GM12801 (cell line): Measurements from ENCODE around the gene TMCC1.

Source experiments
- TF ChIP-seq, protein P1 (sequence below): IDR thresholded peaks from one replicate; pipeline ENCODE4 v1.5.1; 2011; ENCODE audit warnings: control low read depth; ENCODE audit not compliant: insufficient read length; ENCODE audit errors: extremely low read depth

TMCC1 gene

DNA sequence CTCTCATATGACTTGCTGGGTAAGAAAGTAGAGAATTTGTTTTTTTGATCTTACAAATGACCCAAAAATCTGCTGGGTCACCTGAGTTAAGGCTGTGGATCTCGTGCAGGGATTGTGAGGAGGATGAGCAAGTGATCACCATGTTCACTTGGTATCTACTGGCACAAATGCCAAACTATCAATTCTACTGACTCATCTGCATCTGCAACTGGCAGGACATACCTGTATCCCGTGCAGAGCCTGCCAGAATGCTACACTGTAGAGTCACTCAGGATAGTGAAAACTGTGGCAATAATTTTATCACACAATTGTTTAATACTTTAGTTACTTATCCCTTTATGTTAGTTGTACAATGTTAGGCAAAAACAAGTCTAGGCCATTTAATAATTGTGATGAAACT lies 157.4 kb downstream of the TMCC1 start:
- TF ChIP-seq, protein P1, sequence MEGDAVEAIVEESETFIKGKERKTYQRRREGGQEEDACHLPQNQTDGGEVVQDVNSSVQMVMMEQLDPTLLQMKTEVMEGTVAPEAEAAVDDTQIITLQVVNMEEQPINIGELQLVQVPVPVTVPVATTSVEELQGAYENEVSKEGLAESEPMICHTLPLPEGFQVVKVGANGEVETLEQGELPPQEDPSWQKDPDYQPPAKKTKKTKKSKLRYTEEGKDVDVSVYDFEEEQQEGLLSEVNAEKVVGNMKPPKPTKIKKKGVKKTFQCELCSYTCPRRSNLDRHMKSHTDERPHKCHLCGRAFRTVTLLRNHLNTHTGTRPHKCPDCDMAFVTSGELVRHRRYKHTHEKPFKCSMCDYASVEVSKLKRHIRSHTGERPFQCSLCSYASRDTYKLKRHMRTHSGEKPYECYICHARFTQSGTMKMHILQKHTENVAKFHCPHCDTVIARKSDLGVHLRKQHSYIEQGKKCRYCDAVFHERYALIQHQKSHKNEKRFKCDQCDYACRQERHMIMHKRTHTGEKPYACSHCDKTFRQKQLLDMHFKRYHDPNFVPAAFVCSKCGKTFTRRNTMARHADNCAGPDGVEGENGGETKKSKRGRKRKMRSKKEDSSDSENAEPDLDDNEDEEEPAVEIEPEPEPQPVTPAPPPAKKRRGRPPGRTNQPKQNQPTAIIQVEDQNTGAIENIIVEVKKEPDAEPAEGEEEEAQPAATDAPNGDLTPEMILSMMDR: no peak

DNA sequence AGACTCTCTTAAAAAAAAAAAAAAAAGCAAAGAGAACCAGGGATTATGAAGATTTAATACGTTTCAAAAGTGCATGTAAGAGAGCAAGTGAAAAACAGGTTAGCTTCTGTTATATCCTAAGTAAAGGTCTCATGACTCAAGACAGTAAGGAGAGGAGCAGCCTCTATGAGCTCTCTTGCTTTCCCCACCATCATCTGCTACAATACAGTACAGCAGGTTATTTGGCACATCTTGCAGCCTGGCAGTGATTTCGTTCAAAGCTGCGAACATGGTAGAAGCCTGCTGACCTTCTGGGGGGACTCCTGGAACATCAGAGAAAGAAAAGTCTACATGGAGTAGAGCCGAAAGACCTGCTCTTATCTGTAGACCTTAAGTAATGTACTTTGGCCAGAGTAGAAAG lies 157.9 kb downstream of the TMCC1 start:
- TF ChIP-seq, protein P1: no peak

DNA sequence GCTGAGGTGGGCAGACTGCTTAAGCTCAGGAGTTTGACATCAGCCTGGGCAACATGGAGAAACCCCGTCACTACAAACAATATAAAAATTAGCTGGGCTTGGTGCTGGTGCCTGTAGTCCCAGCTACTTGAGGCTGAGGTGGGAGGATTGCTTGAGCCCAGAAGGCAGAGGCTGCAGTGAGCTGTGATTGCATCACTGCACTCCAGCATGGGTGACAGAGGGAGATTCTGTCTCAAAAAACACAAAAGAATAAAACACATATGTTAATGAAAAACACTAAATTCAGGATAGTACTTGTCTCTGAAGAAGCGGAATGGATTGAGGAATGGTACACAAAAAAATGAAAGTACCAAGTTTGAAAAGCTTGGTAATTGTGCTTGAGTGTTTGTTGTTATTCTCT lies 159.1 kb downstream of the TMCC1 start:
- TF ChIP-seq, protein P1: no peak

DNA sequence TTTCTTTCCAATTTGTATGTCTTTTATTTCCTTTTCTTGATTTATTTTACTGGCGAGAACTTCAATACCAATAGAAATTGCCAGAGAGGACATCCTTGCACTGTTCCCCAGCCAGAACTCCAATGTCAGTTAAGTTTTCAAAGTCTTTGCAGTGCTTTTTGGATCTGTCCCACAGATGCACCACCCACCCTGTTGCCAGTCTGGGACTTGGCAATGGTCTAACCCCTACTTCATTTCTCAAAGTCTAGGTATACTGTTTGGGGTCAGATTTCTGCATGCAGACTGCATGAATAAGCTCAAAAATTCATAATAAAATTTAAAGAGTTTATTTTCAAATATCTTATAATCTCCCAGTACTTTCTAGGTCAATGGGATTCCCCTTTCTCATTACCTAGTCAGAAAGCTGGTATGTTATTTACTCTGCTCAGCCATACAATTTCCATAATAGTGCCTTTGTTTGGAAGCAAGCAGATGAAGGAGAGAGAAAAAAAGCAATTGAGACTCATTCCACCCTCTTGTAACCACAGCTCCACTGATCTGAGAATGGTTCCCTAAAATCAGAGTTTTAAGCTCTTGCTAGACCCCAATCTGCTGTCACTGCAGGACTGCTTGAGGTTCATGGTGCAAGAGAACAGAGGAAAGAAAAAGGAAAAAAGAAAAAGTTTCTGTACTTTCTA lies 161.2 kb downstream of the TMCC1 start:
- TF ChIP-seq, protein P1: no peak

DNA sequence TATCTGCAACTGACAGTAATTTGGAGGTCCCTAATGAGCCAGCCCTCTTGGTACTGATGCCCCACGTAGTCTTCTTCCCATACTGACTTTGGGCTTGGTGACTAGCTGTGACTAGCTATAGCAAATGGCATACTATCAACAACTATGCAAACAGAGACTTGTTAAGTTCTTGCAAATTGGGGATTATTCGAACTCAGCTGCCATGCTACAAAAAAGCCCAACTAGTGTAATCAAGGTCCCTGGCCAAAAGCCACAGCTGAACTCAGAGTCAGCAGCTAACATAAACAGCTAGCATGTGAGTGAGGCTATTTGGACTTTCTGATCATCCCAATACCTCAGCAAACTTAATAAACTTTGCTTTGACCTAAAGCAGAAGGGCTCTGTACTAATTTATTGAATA lies 165.8 kb downstream of the TMCC1 start:
- TF ChIP-seq, protein P1: no peak

DNA sequence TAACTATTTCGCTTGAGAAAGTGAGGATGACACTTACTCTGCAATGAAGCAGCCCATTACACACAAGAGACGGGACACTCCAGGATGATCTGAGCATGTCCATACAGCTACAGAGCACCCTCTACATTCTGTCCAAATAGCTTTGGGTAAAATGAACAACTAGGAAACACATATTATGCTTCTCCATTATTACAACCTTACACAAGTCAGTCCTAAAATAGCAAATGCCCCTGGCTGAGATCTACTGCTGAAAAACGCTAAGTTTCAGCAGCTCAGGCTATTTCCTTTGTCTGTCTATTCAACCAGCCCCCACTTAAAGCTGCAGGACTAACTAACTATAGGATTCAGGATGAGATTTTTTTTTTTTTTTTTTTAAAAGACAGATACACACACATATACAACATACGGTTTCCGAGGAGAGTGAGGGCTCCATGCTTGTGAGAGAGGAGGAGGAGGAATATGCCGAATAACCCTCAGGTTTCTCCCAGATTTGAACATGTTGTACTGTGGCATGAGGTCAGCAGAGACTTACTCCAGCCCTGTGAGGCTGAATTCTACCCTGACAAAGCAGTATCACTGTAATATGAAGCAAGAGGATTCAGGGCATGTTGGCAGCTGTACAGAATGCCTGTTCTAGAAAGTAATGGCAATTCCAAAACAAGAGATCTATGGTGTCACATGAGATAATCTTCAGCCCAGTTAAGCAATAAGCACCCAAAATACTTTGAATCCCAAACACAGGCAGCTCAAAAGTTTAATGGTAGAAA lies 169.8 kb downstream of the TMCC1 start:
- TF ChIP-seq, protein P1: no peak

DNA sequence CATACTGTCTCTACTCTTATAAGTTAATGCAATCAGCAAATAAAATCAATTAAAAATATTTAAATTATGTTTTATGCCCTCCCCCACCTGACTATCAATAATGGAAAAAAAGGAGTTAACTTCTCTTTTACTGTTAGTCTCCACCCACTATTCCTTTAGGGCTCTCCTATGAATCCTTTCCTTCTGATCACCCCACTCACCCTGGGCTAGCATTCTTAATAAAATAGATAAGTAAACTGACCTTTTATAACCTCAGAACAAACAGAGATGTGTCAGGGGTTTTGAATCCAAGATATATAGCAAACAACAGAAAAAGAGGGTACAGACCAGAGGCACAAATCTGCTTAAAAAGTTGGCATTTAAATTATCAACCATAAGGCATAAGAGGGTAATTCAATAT lies 171.0 kb downstream of the TMCC1 start:
- TF ChIP-seq, protein P1: no peak
